T-helper 2 cell treated with Interferon-gamma antibody and Interleukin-4, amounts not matched to agents 5 μg/mL and 100 μg/mL, for 36 hours (primary cell): ENCODE measurements around the gene SLC9A9.

Experiments
- DNase-seq: peaks from one replicate; pipeline ENCODE4 v3.0.0; 2021; ENCODE audit warnings: low spot score
- H3K27ac Mint-ChIP-seq: one replicate; pipeline ENCODE4 v1.8.0; 2021; ENCODE audit warnings: mild to moderate bottlenecking, mixed read lengths
- H3K27me3 Mint-ChIP-seq: one replicate; pipeline ENCODE4 v1.8.0; 2021; ENCODE audit warnings: low read depth, mixed read lengths
- H3K36me3 Mint-ChIP-seq: one replicate; pipeline ENCODE4 v1.8.0; 2021; ENCODE audit warnings: low read depth, mixed read lengths
- H3K4me1 Mint-ChIP-seq: one replicate; pipeline ENCODE4 v1.8.0; 2021; ENCODE audit warnings: low read depth, mixed read lengths
- H3K4me3 Mint-ChIP-seq: one replicate; pipeline ENCODE4 v1.8.0; 2022; ENCODE audit warnings: mild to moderate bottlenecking, moderate library complexity, mixed read lengths
- H3K9me3 Mint-ChIP-seq: one replicate; pipeline ENCODE4 v1.8.0; 2021; ENCODE audit warnings: mixed read lengths

The SLC9A9 gene

DNA sequence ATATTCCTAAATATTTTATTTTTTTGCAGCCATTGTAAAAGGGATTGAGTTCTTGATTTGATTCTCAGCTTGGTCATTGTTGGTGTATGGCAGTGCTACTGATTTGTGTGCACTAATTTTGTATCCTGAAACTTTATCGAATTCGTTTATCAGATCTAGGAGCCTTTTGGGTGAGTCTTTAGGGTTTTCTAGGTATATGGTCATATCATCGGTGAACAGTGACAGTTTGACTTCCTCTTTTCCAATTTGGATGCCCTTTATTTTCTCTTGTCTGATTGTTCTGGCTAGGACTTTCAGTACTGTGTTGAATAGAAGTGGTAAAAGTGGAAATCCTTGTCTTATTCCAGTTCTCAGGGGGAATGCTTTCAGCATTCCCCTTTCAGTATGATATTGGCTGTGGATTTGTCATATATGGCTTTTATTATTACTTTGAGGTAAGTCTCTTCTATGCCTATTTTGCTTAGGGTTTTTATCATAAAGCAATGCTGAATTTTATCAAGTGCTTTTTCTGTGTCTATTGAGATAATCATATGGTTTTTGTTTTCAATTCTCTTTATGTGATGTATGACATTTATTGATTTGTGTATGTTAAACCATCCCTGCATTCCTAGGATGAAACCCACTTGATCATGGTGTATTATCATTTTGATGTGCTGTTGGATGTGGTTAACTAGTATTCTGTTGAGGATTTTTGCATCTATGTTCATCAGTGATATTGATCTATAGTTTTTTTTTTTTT lies 11.4 kb upstream of the SLC9A9 start:
- Mint-ChIP-seq H3K9me3 (peaks cover 16% of the 10 kb centered on the region), H3K27ac (no peak overlapping the region), H3K4me1 (peaks cover 21% of the 10 kb centered on the region), H3K4me3 (no peak overlapping the region), H3K27me3 (peaks cover 51% of the 10 kb centered on the region), H3K36me3 (no peaks in the 10 kb centered on the region)
- DNase-seq, result no peak

DNA sequence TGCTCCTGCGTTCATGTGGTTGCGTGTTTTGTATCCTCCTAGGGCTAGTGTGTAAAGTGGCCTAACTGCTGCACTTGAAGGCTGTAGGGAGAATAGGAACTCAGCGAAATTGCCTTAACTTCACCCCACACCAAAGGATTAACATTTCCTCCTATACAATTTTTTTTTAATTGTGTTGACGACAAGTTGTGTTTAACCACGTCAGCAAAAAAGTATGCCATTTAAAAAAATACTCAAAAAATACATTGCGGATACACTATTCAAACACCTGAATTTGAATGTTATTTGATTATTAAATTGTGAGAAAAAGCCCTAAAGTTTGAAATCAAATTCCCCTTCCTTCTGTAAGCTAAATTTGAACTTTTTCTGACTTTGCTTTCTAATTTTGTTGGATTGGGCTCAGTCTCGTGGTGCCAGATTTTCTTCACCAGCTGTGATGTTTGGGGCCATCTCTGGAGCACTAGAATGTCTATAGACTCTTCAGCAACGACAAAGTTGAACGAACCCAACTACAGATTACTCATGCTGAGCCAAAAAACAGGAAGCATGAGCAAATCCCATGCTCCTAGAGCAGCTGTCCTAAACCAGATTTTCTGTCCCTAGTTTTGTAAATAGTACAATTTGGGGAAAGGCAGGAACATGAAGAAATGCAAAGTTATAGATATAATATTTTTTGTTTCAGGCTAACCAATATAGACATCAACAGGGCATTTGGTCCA lies 8.1 kb upstream of the SLC9A9 start:
- H3K36me3 Mint-ChIP-seq, result no peaks in the 10 kb centered on the region
- H3K9me3 Mint-ChIP-seq, result peaks cover 16% of the 10 kb centered on the region
- DNase-seq, result no peak
- H3K27ac Mint-ChIP-seq, result no peak overlapping the region
- no peak overlapping the region for H3K4me3 Mint-ChIP-seq
- peaks cover 42% of the 10 kb centered on the region for H3K27me3 Mint-ChIP-seq
- H3K4me1 Mint-ChIP-seq, result peaks cover 28% of the 10 kb centered on the region

DNA sequence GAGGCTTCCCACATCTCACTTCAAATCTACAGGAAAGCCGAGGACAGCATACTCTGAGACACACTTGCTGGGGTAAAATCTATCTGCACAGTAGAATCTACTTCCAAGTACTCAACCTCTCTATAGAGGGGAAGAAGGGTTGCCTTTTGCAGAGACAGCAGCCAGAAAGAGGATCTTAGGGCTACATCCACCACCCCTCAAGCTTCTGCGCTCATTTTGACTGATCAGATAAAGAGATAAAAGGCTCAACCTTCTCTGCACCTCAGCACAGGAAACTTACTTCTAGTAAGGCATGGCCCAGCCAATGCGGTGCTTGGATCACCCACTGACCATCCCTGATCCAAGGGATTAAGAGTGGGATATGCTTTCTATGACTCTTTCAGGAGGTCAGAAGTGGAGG lies 6.9 kb upstream of the SLC9A9 start:
- Mint-ChIP-seq H3K27ac (peak overlapping the region; percentile 66), H3K4me1 (peaks cover 33% of the 10 kb centered on the region), H3K36me3 (no peaks in the 10 kb centered on the region), H3K27me3 (peaks cover 32% of the 10 kb centered on the region), H3K9me3 (peaks cover 5% of the 10 kb centered on the region), H3K4me3 (peak overlapping the region; percentile 61)
- no peak for DNase-seq

DNA sequence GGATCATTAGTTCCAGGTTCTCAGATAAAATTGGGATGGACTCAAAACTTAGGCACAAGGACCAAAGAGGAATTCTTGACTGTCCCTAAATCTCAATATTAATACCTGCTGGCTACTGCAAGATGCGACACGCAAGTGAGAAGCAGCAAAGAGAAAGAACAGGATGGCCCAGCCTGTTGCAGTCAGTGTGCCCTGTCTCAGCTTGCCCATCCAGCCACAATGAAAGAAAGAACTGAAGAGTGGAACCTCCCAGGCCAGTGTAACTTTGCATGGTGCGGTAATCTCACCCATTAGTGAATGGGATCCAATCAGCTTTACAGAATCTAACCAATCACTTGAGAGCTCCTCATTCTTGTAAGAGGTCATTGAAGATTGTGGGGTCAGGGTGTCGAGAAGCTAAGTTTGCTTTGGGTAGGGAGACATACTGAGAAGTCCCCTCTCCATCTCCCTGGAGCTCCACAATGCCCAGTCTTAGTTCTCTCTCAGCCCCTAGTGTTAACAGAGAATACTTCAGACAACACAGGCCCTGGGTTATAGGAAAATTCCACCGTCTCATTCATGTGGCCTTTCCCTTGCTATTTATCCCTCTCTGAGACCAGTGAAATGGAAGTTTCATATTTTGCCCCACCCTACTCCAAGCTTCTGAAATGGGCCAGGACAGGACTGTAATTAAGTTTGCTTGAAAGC lies 3.2 kb upstream of the SLC9A9 start:
- Mint-ChIP-seq H3K36me3 (peaks cover 3% of the 10 kb centered on the region), H3K27me3 (peaks cover 3% of the 10 kb centered on the region), H3K4me3 (no peak overlapping the region), H3K4me1 (peaks cover 59% of the 10 kb centered on the region), H3K9me3 (no peaks in the 10 kb centered on the region), H3K27ac (no peak overlapping the region)
- DNase-seq, result no peak

GRCh38 chr3:143850877-143851276 lies 2.6 kb upstream of the SLC9A9 start:
- Mint-ChIP-seq H3K4me3 (peak overlapping the region; percentile 52), H3K9me3 (no peaks in the 10 kb centered on the region), H3K27me3 (peaks cover 3% of the 10 kb centered on the region), H3K36me3 (peaks cover 3% of the 10 kb centered on the region), H3K27ac (no peak overlapping the region), H3K4me1 (peaks cover 61% of the 10 kb centered on the region)
- DNase-seq, result no peak

GRCh38 chr3:143849854-143850549 lies 1.7 kb upstream of the SLC9A9 start:
- H3K4me3 Mint-ChIP-seq, result peak overlapping the region; percentile 52
- H3K27ac Mint-ChIP-seq, result peak overlapping the region; percentile 52
- peaks cover 4% of the 10 kb centered on the region for H3K36me3 Mint-ChIP-seq
- DNase-seq, result no peak
- H3K27me3 Mint-ChIP-seq, result peaks cover 9% of the 10 kb centered on the region
- no peaks in the 10 kb centered on the region for H3K9me3 Mint-ChIP-seq
- H3K4me1 Mint-ChIP-seq, result peaks cover 57% of the 10 kb centered on the region

GRCh38 chr3:143848704-143849103 lies 436 bp upstream of the SLC9A9 start:
- Mint-ChIP-seq H3K27ac (peak overlapping the region; percentile 89), H3K4me1 (peaks cover 48% of the 10 kb centered on the region), H3K9me3 (no peaks in the 10 kb centered on the region), H3K36me3 (peaks cover 4% of the 10 kb centered on the region), H3K27me3 (peaks cover 10% of the 10 kb centered on the region), H3K4me3 (peak overlapping the region; percentile 94)
- no peak for DNase-seq

- Mint-ChIP-seq H3K9me3 (no peaks in the 10 kb centered on the region), H3K4me1 (peaks cover 22% of the 10 kb centered on the region), H3K27me3 (peaks cover 13% of the 10 kb centered on the region), H3K36me3 (peaks cover 7% of the 10 kb centered on the region), H3K4me3 (no peak overlapping the region), H3K27ac (no peak overlapping the region)
- DNase-seq, result no peak
Measured at GRCh38 chr3:143843587-143843986, 4.7 kb downstream of the SLC9A9 start.

GRCh38 chr3:143840636-143841035 lies 7.6 kb downstream of the SLC9A9 start:
- H3K36me3 Mint-ChIP-seq, result peaks cover 4% of the 10 kb centered on the region
- no peak for DNase-seq
- no peak overlapping the region for H3K4me3 Mint-ChIP-seq
- H3K27ac Mint-ChIP-seq, result no peak overlapping the region
- H3K9me3 Mint-ChIP-seq, result no peaks in the 10 kb centered on the region
- H3K4me1 Mint-ChIP-seq, result peaks cover 9% of the 10 kb centered on the region
- H3K27me3 Mint-ChIP-seq, result peaks cover 11% of the 10 kb centered on the region

DNA sequence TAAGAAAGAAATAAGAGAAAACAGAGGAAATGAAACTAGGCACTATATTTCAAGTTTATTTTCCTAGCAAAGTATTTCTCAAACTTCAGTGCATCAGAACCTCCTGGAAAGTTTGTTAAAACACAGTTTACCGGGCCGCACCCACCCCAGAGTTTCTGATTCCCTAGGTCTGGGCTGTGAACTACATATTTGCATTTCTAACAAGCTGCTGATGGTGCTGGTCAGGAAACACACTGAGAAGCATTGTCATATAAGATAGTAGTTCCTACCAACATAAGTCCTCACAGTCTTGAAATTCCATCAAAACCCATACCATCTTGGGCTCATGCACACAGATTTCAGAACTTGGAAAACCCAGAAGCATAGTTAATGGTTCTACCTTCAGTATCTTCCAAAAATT lies 8.3 kb downstream of the SLC9A9 start:
- no peaks in the 10 kb centered on the region for H3K9me3 Mint-ChIP-seq
- H3K36me3 Mint-ChIP-seq, result peaks cover 2% of the 10 kb centered on the region
- peaks cover 4% of the 10 kb centered on the region for H3K4me1 Mint-ChIP-seq
- no peak overlapping the region for H3K4me3 Mint-ChIP-seq
- peaks cover 6% of the 10 kb centered on the region for H3K27me3 Mint-ChIP-seq
- no peak overlapping the region for H3K27ac Mint-ChIP-seq
- no peak for DNase-seq

- H3K36me3 Mint-ChIP-seq, result peaks cover 2% of the 10 kb centered on the region
- H3K27ac Mint-ChIP-seq, result no peak overlapping the region
- H3K27me3 Mint-ChIP-seq, result peaks cover 4% of the 10 kb centered on the region
- H3K9me3 Mint-ChIP-seq, result no peaks in the 10 kb centered on the region
- no peak overlapping the region for H3K4me3 Mint-ChIP-seq
- H3K4me1 Mint-ChIP-seq, result peaks cover 8% of the 10 kb centered on the region
- DNase-seq, result no peak
Measured at GRCh38 chr3:143837076-143837475, 11.2 kb downstream of the SLC9A9 start.

DNA sequence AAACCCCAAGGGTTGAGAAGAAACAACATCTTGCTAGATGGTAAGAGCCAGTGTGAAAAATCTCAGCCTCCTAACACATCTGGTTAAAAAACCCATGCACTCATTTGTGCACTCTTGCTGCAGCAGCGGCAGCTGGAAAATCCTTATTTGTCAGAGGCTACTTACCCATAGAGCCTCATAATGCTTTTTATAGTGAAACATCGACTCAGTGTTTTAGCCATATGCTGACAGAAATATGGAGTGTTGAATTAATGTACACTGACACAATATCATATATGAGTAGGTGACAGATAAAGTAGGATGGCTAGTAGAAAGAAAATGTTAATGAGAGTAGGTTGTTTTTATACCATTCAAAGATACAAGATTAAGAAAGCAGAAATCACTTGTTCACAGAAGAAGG lies 13.0 kb downstream of the SLC9A9 start:
- Mint-ChIP-seq H3K4me3 (no peak overlapping the region), H3K27ac (no peak overlapping the region), H3K27me3 (peaks cover 4% of the 10 kb centered on the region), H3K9me3 (no peaks in the 10 kb centered on the region), H3K36me3 (peaks cover 4% of the 10 kb centered on the region), H3K4me1 (peaks cover 14% of the 10 kb centered on the region)
- DNase-seq, result no peak

DNA sequence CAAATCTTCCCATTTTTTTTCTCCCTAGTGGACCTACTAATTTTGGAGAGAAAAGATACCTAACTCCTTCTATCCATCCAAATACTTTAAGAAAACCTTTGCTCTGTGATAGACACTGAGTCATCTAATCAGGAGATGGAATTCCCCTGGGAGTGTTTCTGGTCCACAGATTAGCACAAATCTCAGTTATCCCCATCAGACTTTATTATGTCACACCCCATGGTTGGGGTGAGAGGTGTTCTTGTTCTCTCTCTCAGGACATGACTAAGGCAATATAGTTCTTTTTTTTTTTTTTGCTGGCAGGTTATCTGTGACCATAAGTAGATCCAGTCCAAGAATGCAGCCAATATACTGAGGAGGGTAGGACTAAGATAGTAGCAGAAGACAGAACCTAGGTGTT lies 15.8 kb downstream of the SLC9A9 start:
- DNase-seq, result no peak
- H3K4me3 Mint-ChIP-seq, result no peak overlapping the region
- H3K27ac Mint-ChIP-seq, result no peak overlapping the region
- H3K9me3 Mint-ChIP-seq, result no peaks in the 10 kb centered on the region
- H3K4me1 Mint-ChIP-seq, result peaks cover 15% of the 10 kb centered on the region
- H3K36me3 Mint-ChIP-seq, result peaks cover 10% of the 10 kb centered on the region
- H3K27me3 Mint-ChIP-seq, result no peaks in the 10 kb centered on the region

- no peak overlapping the region for H3K27ac Mint-ChIP-seq
- H3K36me3 Mint-ChIP-seq, result peaks cover 10% of the 10 kb centered on the region
- no peaks in the 10 kb centered on the region for H3K9me3 Mint-ChIP-seq
- peaks cover 15% of the 10 kb centered on the region for H3K4me1 Mint-ChIP-seq
- H3K4me3 Mint-ChIP-seq, result no peak overlapping the region
- DNase-seq, result no peak
- no peaks in the 10 kb centered on the region for H3K27me3 Mint-ChIP-seq
Measured at GRCh38 chr3:143831994-143832393, 16.3 kb downstream of the SLC9A9 start.
